Measurements from ENCODE around the gene FILIP1. TPM values are rescaled to one million over a fixed set of nuclear protein-coding genes. Genes with fewer than 3 reads are reported as not detected.

FILIP1 gene
- total and polyA plus RNA-seq, 2 of the 8 experiments (the other 6 are each of a cell fraction or from before 2014, with no cell fraction given) = 2.4 to 5.7 TPM

DNA sequence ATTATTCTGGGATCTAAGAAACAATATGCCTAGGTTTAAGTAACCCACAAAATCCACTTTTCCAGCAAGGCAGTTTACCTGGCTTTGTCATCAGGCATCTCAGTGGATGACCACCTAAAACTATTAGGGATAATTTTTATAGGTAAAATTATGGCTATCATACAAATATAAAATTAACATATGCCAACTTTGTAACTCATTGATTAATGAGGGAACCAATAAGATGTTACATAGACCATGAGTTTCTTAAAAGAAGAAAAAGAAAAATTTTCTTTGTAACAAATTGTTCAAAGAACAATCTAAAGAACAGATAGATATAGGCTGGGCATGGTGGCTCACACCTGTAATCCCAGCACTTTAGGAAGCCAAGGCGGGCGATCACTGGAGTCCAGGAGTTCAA is 49.7 kb upstream of the FILIP1 start:
- H2BK12ac ChIP-seq (ENCODE audit: low read depth, low read length) = no peak overlapping the region
- no peak overlapping the region for H3K4ac ChIP-seq (replicated peaks; ENCODE audit: insufficient read length, low read depth, low read length)
- no peak overlapping the region for H3K4me2 ChIP-seq (ENCODE audit: insufficient read depth in 1 of 2, low read depth in 2 of 2, low read length in 2 of 2)
- no peak overlapping the region for H3K27ac ChIP-seq (ENCODE audit: low read depth, low read length)
- H3K18ac ChIP-seq (ENCODE audit: extremely low read depth, low read length) = no peak overlapping the region
- no peaks in the 10 kb centered on the region; a peak in 1 of 7 replicates for H3K4me1 ChIP-seq (replicated peaks in 1 of 4; ENCODE audit: control insufficient read depth in 3 of 4, insufficient read depth in 4 of 4, low read length in 3 of 4)
- no peak overlapping the region for H2BK5ac ChIP-seq (ENCODE audit: low read depth, low read length)
- no peaks in the 10 kb centered on the region for H3K79me2 ChIP-seq (ENCODE audit: control insufficient read depth in 1 of 2, insufficient read depth in 2 of 2, low read length in 2 of 2)
- no peaks in the 10 kb centered on the region for H3K23me2 ChIP-seq (ENCODE audit: low read depth, low read length)
- ChIA-PET CTCF (ENCODE audit: partially characterized antibody) (no interaction called here), POLR2A (ENCODE audit: partially characterized antibody) (no interaction called here)
- H2BK15ac ChIP-seq (ENCODE audit: low read length) = no peak overlapping the region
- no peak overlapping the region for H2AK5ac ChIP-seq (ENCODE audit: low read depth, low read length)
- no peaks in the 10 kb centered on the region for H3K27me3 ChIP-seq (replicated peaks in 1 of 4; ENCODE audit: control insufficient read depth in 3 of 4, extremely low read depth in 1 of 4, insufficient read depth in 3 of 4, low read length in 3 of 4)
- H3K4me3 ChIP-seq (ENCODE audit: extremely low read depth in 1 of 4, insufficient read depth in 2 of 4, low read depth in 3 of 4, low read length in 4 of 4) = no peak overlapping the region
- H2BK120ac ChIP-seq (replicated peaks; ENCODE audit: low read depth, low read length) = no peak overlapping the region
- H4K91ac ChIP-seq (replicated peaks; ENCODE audit: insufficient read length, low read length) = no peak overlapping the region
- H4K20me1 ChIP-seq (replicated peaks in 1 of 2; ENCODE audit: control insufficient read depth in 1 of 2, insufficient read depth in 2 of 2, low read length in 2 of 2) = no peaks in the 10 kb centered on the region
- H3K14ac ChIP-seq (ENCODE audit: insufficient read length) = no peak overlapping the region
- no peak overlapping the region for H3K9ac ChIP-seq (replicated peaks in 1 of 4; ENCODE audit: extremely low read depth in 1 of 4, low read depth in 3 of 4, low read length in 3 of 4)
- H4K8ac ChIP-seq (ENCODE audit: extremely low read depth, insufficient read depth, low read length) = no peak overlapping the region
- 60% methylated on average over 2 of the region's 2 CpGs; no CpG with 5 or more reads in 1 of the 2 experiments for WGBS, 2 experiments (ENCODE audit: extremely low coverage in 1 of 2, insufficient coverage in 1 of 2, insufficient read length in 1 of 2, insufficient replicate concordance in 2 of 2, low coverage in 1 of 2, low lambda C conversion rate in 2 of 2, missing lambda C conversion rate in 1 of 2)
- TF ChIP-seq, protein P1, sequence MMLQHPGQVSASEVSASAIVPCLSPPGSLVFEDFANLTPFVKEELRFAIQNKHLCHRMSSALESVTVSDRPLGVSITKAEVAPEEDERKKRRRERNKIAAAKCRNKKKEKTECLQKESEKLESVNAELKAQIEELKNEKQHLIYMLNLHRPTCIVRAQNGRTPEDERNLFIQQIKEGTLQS (IDR thresholded peaks at IDR 0.05; ENCODE audit: insufficient read depth, low read depth, low read length) = no peak
- no peak for TF ChIP-seq SAP30 (IDR thresholded peaks at IDR 0.05; ENCODE audit: insufficient read depth, insufficient replicate concordance, low read length)
- H3K36me3 ChIP-seq (ENCODE audit: control insufficient read depth in 2 of 4, insufficient read depth in 4 of 4, low read length in 3 of 4) = no peaks in the 10 kb centered on the region
- no peak overlapping the region for H3K23ac ChIP-seq (ENCODE audit: insufficient read length)
- H2AFZ ChIP-seq (ENCODE audit: low read length) = no peak overlapping the region
- FAIRE-seq (no peak), DNase-seq (ENCODE audit: low read depth in 1 of 2, low spot score in 2 of 2) (no peak)
- H4K5ac ChIP-seq (ENCODE audit: insufficient read length, low read depth, low read length) = no peak overlapping the region
- peaks cover 0 to 3% of the 10 kb centered on the region in 2 experiments; a peak in 1 of 4 replicates for H3K9me3 ChIP-seq (ENCODE audit: insufficient read depth in 2 of 2, low read depth in 1 of 2, low read length in 1 of 2)
- no peak overlapping the region for H3K56ac ChIP-seq (replicated peaks; ENCODE audit: insufficient read length, low read depth, low read length)
- H2BK20ac ChIP-seq (ENCODE audit: low read length) = no peak overlapping the region
- H3K79me1 ChIP-seq (ENCODE audit: low read depth, low read length) = no peaks in the 10 kb centered on the region

All from H1 (cell line).